Fibroblast of skin of scalp (primary cell): ENCODE results near the gene SHC3.

Experiments used
- DNase-seq: peaks from one replicate; pipeline ENCODE4 v3.0.0-alpha.2; 2013

The SHC3 gene

GRCh38 chr9:89154218-89154617 lies 24.4 kb downstream of the SHC3 start:
- no peak for DNase-seq

GRCh38 chr9:89153232-89154017 lies 25.2 kb downstream of the SHC3 start:
- DNase-seq, result peak; percentile 68

GRCh38 chr9:89149726-89150125 lies 28.9 kb downstream of the SHC3 start:
- DNase-seq, result peak; percentile 57

GRCh38 chr9:89145097-89145496 lies 33.5 kb downstream of the SHC3 start:
- DNase-seq, result no peak

- DNase-seq, result no peak
These were observed 34.4 kb downstream of the SHC3 start for GRCh38 chr9:89144238-89144637.

GRCh38 chr9:89143266-89143665 lies 35.4 kb downstream of the SHC3 start:
- no peak for DNase-seq

- peak; percentile 50 for DNase-seq
These were observed 39.2 kb downstream of the SHC3 start for GRCh38 chr9:89139455-89139854.

- peak; percentile 82 for DNase-seq
These were observed 39.9 kb downstream of the SHC3 start for GRCh38 chr9:89138463-89139390.

GRCh38 chr9:89137542-89138462 lies 40.8 kb downstream of the SHC3 start:
- DNase-seq, result peak; percentile 94

- no peak for DNase-seq
These were observed 42.9 kb downstream of the SHC3 start for GRCh38 chr9:89135591-89136166.

GRCh38 chr9:89134709-89135108 lies 43.9 kb downstream of the SHC3 start:
- DNase-seq, result no peak

- DNase-seq, result peak; percentile 59
These were observed 55.7 kb downstream of the SHC3 start for GRCh38 chr9:89122949-89123348.

- no peak for DNase-seq
These were observed 57.9 kb downstream of the SHC3 start for GRCh38 chr9:89120704-89121103.

- DNase-seq, result no peak
These were observed 61.8 kb downstream of the SHC3 start for GRCh38 chr9:89116805-89117192.

GRCh38 chr9:89116064-89116804 lies 62.4 kb downstream of the SHC3 start:
- peak; percentile 53 for DNase-seq

- no peak for DNase-seq
These were observed 63.2 kb downstream of the SHC3 start for GRCh38 chr9:89115426-89115825.

GRCh38 chr9:89114741-89115140 lies 63.9 kb downstream of the SHC3 start:
- DNase-seq, result no peak

GRCh38 chr9:89113851-89114250 lies 64.8 kb downstream of the SHC3 start:
- DNase-seq, result no peak

GRCh38 chr9:89112243-89112642 lies 66.4 kb downstream of the SHC3 start:
- DNase-seq, result no peak

- no peak for DNase-seq
These were observed 69.0 kb downstream of the SHC3 start for GRCh38 chr9:89109666-89110065.

GRCh38 chr9:89107406-89107805 lies 71.2 kb downstream of the SHC3 start:
- DNase-seq, result no peak
